Prostate gland (tissue), 2 donors: ENCODE results near the gene BTAF1.

Experiments
- POLR2A ChIP-seq: fragments of 450-650 bp; IDR thresholded peaks from one replicate; pipeline ENCODE4 v1.6.1; 2016; ENCODE audit warnings: antibody characterized with exemption, mild to moderate bottlenecking
- POLR2AphosphoS5 ChIP-seq: sonication (generic); formaldehyde crosslinking; IDR thresholded peaks from one replicate; pipeline ENCODE4 v1.6.1; 2017; ENCODE audit warnings: antibody characterized with exemption
- TF ChIP-seq, protein P1 (sequence below), 4 experiments: fragments of 200-600 bp in 2 of 4; fragments of 450-650 bp in 2 of 4; sonication (generic) in 2 of 4; IDR thresholded peaks; 1 replicate in 3 of 4; 2 replicates in 1 of 4; pipeline ENCODE4 v1.5.1; 2016 to 2019; ENCODE audit warnings: antibody characterized with exemption in 4 of 4, mild to moderate bottlenecking in 2 of 4, moderate library complexity in 2 of 4

DNA sequence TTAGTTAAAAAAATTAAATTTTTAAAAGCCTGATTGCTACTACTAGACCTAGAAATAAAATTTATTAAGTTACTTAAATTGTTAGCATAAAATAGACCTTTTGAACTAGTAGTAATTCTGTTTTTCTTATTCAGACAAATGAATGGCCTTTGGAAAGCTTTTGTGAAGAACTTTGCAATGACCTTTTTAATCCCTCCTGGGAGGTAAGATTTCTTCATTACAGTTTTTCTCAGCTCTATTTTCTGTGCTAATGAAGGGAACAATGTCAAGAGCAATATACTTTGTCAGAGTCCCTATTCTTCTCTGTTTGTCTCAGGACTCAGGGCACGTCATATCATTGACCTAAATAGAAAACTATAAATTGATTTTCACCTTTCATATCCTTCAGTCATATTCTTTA, 33.5 kb downstream of the BTAF1 start:
- TF ChIP-seq, protein P1, sequence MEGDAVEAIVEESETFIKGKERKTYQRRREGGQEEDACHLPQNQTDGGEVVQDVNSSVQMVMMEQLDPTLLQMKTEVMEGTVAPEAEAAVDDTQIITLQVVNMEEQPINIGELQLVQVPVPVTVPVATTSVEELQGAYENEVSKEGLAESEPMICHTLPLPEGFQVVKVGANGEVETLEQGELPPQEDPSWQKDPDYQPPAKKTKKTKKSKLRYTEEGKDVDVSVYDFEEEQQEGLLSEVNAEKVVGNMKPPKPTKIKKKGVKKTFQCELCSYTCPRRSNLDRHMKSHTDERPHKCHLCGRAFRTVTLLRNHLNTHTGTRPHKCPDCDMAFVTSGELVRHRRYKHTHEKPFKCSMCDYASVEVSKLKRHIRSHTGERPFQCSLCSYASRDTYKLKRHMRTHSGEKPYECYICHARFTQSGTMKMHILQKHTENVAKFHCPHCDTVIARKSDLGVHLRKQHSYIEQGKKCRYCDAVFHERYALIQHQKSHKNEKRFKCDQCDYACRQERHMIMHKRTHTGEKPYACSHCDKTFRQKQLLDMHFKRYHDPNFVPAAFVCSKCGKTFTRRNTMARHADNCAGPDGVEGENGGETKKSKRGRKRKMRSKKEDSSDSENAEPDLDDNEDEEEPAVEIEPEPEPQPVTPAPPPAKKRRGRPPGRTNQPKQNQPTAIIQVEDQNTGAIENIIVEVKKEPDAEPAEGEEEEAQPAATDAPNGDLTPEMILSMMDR (IDR thresholded peaks at IDR 0.05): no peak
- TF ChIP-seq POLR2A: no peak
- TF ChIP-seq POLR2AphosphoS5: no peak
